Right atrium auricular region (tissue), 2 donors: ENCODE measurements around the gene MAGI2. TPM values are rescaled to one million over a fixed set of nuclear protein-coding genes. Genes with fewer than 3 reads are reported as not detected.

Source experiments
- DNase-seq: peaks from one replicate; pipeline ENCODE4 v3.0.0-alpha.2; 2019; ENCODE audit warnings: low spot score
- H3K27ac ChIP-seq, 2 donors: fragments of 200-600 bp; sonication (generic); 1 replicate in 1 of 2; 2 replicates in 1 of 2; pipeline ENCODE4 v1.5.1; 2016 to 2019
- H3K27me3 ChIP-seq, 2 donors: fragments of 200-600 bp; sonication (generic); one replicate each; pipeline versions ENCODE4 v1.5.1 to v1.6.0; 2017 to 2019
- H3K36me3 ChIP-seq: fragments of 200-600 bp; sonication (generic); one replicate; pipeline ENCODE4 v1.5.1; 2016
- H3K4me1 ChIP-seq, 2 donors: fragments of 200-600 bp; sonication (generic); one replicate each; pipeline versions ENCODE4 v1.5.1 to v1.6.0; 2017 to 2019
- H3K4me3 ChIP-seq, 2 donors: fragments of 200-600 bp; sonication (generic); 1 replicate in 1 of 2; 2 replicates in 1 of 2; pipeline ENCODE4 v1.5.1; 2017 to 2019; ENCODE audit warnings: mild to moderate bottlenecking in 1 of 2, moderate library complexity in 1 of 2
- H3K9me3 ChIP-seq, 2 donors: fragments of 200-600 bp; sonication (generic); one replicate each; pipeline ENCODE4 v1.5.1; 2019
- total RNA-seq, 2 donors: library from RNA; depleted of rRNA; stranded (reverse); fragments of >200 nt; gene quantifications; one replicate each; pipeline ENCODE4 v1.1.0, GENCODE V29; 2016
- TF ChIP-seq, protein P1 (sequence below), 2 donors: fragments of 200-600 bp; sonication (generic); IDR thresholded peaks; one replicate each; pipeline ENCODE4 v1.5.1; 2019; ENCODE audit warnings: antibody characterized with exemption in 2 of 2

MAGI2 gene
- total RNA-seq, 2 donors from 2014 or later = 5.9 to 6.0 TPM

DNA sequence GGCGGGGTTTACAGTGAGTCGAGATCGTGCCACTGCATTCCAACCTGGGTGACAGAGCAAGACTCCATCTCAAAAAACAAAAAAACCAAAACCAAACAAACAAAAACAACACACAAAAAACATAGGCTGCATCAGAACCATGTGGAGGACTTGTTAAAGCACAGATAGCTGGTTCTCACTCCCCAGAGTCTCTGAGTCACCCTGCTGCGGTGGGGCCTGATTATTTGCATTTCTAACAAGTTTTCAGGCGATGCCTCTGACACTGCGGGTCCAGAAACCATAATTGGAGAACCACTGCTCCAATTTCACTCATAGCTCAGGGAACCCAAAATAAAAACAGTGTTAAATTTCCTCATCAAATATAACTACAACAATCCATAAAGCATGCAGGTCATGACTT, 816.7 kb downstream of the MAGI2 start:
- no peak overlapping the region for H3K27ac ChIP-seq
- H3K27me3 ChIP-seq = no peaks in the 10 kb centered on the region
- no peaks in the 10 kb centered on the region for H3K9me3 ChIP-seq
- DNase-seq = no peak
- H3K4me1 ChIP-seq = no peaks in the 10 kb centered on the region
- TF ChIP-seq, protein P1, sequence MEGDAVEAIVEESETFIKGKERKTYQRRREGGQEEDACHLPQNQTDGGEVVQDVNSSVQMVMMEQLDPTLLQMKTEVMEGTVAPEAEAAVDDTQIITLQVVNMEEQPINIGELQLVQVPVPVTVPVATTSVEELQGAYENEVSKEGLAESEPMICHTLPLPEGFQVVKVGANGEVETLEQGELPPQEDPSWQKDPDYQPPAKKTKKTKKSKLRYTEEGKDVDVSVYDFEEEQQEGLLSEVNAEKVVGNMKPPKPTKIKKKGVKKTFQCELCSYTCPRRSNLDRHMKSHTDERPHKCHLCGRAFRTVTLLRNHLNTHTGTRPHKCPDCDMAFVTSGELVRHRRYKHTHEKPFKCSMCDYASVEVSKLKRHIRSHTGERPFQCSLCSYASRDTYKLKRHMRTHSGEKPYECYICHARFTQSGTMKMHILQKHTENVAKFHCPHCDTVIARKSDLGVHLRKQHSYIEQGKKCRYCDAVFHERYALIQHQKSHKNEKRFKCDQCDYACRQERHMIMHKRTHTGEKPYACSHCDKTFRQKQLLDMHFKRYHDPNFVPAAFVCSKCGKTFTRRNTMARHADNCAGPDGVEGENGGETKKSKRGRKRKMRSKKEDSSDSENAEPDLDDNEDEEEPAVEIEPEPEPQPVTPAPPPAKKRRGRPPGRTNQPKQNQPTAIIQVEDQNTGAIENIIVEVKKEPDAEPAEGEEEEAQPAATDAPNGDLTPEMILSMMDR (IDR thresholded peaks at IDR 0.05) = no peak
- H3K36me3 ChIP-seq = no peaks in the 10 kb centered on the region
- H3K4me3 ChIP-seq = no peak overlapping the region

DNA sequence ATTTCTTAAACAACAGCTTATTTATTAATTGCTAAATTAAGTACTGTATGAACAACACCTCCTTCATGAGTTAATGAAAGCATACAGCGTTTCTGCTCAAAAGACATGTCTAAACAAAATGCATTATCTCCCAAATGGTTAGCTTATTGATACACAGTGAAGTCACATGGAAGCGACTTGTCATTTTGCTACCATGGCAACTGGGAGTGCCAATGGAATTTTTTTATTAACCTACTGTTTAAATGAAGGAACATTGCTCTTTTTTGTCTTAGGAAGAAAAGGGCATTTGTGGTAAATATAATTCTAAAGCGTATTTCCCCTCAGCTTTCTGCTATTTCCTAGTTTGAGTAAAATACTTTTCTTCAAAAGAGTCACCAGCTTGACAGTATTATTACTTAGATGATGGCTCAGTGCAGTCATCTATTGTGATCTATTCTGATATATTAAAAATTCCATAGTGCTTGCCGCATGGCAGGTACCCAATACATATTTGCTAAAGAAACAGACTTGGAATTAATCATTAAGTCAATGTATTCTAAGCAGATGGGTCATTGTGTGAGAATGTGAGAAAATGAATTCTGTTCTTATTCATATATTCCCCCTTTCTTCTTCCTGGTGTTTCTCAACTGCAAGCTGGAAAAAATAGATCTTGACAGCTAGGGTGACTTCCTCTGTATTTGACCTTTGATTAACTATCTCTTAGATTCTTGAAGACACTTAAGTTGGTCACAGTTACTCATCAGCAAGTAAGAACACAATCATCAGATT, 818.3 kb downstream of the MAGI2 start:
- DNase-seq = no peak
- TF ChIP-seq, protein P1 (IDR thresholded peaks at IDR 0.05) = no peak
- Histone ChIP-seq H3K4me1 (no peaks in the 10 kb centered on the region), H3K27me3 (no peaks in the 10 kb centered on the region), H3K4me3 (no peak overlapping the region), H3K36me3 (no peaks in the 10 kb centered on the region), H3K9me3 (no peaks in the 10 kb centered on the region), H3K27ac (no peak overlapping the region)

DNA sequence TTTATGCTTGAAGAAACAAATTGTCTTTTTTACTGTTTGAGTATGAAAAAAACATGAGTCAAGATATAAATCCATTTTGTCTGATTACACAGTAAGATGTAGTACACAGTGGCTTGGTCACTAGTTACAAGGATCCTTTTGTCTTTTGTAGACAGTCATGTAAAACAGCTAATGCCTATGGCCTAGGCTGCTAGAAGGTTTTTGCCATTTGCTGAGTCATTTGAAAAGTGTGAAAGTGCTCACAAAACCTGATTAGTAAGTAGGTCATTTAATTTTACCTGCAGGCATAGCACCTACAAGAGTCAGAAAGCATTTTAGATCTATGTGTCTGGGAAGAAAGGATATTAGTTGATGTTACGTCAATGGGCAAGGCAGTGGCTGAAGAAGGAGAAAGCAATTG, 819.4 kb downstream of the MAGI2 start:
- no peaks in the 10 kb centered on the region for H3K9me3 ChIP-seq
- no peaks in the 10 kb centered on the region for H3K27me3 ChIP-seq
- H3K27ac ChIP-seq = no peak overlapping the region
- no peak overlapping the region for H3K4me3 ChIP-seq
- no peaks in the 10 kb centered on the region for H3K4me1 ChIP-seq
- DNase-seq = no peak
- no peaks in the 10 kb centered on the region for H3K36me3 ChIP-seq
- TF ChIP-seq, protein P1 (IDR thresholded peaks at IDR 0.05) = no peak

DNA sequence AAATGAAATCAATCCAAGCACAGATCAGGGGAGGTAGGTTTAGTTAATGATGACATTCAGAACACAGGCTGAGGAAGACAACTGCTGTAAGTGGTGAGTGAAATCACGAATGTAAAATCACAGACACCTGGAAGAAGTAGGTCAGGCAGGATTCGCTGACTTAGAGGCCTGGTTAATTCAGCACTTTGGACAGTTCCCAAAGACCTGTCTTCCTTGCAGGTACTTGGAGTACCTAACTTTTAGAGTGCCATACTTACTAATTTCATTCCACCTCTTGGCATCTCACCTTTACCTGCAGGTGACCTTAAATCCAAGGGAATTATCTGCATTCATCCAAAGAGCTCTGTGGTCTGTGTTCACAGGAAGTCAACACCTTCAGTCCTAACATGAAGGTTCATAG, 832.5 kb downstream of the MAGI2 start:
- no peaks in the 10 kb centered on the region for H3K36me3 ChIP-seq
- H3K4me1 ChIP-seq = no peaks in the 10 kb centered on the region
- TF ChIP-seq, protein P1 (IDR thresholded peaks at IDR 0.05) = no peak
- no peak overlapping the region for H3K27ac ChIP-seq
- no peaks in the 10 kb centered on the region for H3K9me3 ChIP-seq
- no peak overlapping the region for H3K4me3 ChIP-seq
- H3K27me3 ChIP-seq = no peaks in the 10 kb centered on the region
- no peak for DNase-seq

DNA sequence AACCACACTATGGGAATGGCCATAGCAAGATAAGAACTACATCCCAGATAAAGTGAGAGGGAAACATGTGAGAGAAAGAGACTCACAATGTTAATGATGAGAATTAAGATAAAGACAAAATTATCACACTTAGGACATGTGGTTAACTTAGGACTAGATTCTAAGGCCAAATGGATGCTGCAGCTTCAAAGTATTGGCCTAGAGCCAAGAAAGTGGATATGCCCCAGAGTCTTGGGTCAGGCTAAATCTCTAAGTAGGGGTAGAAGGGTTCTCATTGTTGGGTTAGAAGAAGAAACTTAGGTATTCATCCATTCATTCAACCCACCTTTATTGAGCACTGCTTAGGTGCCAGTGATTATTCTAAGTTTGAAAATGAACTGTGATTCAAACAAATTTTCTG, 836.9 kb downstream of the MAGI2 start:
- no peaks in the 10 kb centered on the region for H3K9me3 ChIP-seq
- no peaks in the 10 kb centered on the region for H3K36me3 ChIP-seq
- H3K4me3 ChIP-seq = no peak overlapping the region
- H3K27me3 ChIP-seq = no peaks in the 10 kb centered on the region
- no peak overlapping the region for H3K27ac ChIP-seq
- DNase-seq = no peak
- TF ChIP-seq, protein P1 (IDR thresholded peaks at IDR 0.05) = no peak
- no peaks in the 10 kb centered on the region for H3K4me1 ChIP-seq

DNA sequence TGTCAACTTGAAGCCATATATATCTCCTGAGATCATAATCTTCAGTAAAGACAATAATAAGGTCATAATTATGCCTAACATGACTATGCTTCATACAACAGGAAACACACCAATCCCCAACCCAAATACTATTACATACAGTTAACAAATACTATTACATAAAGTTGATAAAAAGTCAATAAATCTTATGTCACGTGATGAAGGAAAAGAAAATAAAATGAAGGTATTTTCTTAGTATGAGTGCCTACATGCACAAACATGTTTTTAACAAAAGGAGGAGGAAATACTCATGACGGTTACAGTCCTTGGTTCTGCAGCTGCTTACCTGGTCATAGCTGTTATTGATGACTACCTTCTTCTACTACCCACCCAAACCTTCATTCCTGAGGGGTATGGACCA, 844.2 kb downstream of the MAGI2 start:
- no peaks in the 10 kb centered on the region for H3K4me1 ChIP-seq
- H3K4me3 ChIP-seq = no peak overlapping the region
- H3K9me3 ChIP-seq = no peaks in the 10 kb centered on the region
- no peaks in the 10 kb centered on the region for H3K36me3 ChIP-seq
- H3K27ac ChIP-seq = no peak overlapping the region
- DNase-seq = no peak
- TF ChIP-seq, protein P1 (IDR thresholded peaks at IDR 0.05) = no peak
- no peaks in the 10 kb centered on the region for H3K27me3 ChIP-seq
